Activated CD4-positive, alpha-beta T cell treated with anti-CD3 and anti-CD28 coated beads, Interleukin-2, Interleukin-4, amounts not matched to agents 100 ng/mL and 50 ng/mL, durations not matched to agents 16 hours and 8 hours (primary cell): ENCODE data around the gene DDX39A.

Experiments used
- DNase-seq: peaks from one replicate; pipeline ENCODE4 v3.0.0-alpha.2; 2020; ENCODE audit warnings: low spot score

Gene DDX39A

DNA sequence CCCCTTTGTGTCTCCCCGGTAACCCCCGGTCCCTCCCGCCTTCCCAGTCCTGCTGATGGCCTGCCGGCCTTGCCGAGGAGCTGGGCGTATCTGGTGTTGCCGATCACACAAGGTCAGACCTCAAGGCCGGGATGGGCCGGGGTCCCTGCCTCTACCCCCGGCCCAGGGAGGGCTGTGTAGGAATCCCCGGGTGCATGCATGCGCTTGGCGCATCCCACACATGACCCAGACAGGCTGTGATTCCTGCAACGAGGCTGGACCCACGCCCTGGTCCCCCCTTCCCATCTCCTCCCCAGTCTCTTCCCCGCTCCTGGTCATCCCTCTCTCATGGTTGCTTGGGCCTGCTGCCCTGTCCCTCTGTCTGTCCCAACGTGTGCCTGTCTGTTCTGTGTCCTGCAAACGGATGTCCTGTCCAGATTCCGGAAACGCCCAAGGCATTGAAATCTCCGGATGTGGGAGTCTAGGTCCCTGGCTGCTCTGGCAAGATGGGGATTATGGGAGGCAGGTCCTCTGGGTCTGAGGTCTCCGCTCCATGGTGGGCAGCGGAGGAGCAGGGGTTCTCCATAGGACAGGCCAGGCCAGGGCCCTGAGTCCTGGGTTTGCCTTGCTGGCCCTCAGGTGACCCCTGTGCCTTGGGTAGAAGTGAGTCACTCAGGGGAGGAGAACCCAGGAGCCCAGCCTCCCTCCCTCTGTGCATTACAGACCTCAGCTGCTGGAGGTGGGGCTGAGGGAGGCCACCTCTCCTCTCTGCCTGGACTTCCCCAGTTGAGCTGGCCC is 15.6 kb upstream of the DDX39A start:
- peak; percentile 29 for DNase-seq

DNA sequence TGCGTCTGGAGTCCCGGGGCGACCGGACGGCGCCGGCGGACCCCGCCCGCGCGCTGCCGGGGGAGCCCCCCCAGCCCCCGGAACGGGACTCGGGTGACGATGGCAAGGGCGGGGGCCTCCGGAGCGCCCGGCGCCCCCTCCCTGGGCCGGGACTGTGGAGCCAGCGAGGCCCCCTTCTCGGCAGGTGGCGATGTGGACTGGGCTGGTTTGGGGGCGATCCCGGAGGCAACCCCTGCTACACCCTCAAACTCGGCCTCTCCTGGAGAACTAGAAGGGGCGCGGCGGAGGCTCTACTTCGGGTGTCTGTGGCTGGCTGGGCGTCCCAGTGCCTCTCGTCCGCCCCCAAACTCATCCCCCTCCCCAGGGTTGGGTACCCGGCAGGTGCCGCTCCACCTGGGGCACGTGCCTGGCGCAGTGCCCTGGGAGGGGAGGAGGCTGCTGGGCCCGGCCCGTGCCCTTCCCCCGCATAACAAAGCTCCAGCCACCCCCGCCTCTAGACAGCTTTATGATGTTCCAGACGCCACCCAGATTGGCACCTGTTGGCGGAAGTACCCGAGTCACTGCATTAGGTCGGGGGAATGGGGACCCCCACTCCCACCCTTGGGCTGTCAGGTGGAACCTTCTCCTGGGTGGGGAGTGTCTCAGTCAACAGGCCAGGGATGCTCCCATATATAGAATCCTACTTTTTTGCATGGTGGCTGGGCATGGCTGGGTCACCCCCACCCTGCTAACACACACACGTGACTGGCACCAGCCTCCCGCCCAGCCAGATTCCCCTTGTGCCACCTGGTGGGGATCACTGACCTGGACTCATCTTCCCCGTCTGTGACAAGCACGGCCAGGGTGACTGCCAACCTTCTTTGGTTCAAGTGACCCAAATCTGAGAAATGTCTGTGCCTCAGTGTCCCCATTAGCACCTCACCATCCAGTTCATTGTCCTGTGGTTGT is 14.7 kb upstream of the DDX39A start:
- peak; percentile 28 for DNase-seq

DNA sequence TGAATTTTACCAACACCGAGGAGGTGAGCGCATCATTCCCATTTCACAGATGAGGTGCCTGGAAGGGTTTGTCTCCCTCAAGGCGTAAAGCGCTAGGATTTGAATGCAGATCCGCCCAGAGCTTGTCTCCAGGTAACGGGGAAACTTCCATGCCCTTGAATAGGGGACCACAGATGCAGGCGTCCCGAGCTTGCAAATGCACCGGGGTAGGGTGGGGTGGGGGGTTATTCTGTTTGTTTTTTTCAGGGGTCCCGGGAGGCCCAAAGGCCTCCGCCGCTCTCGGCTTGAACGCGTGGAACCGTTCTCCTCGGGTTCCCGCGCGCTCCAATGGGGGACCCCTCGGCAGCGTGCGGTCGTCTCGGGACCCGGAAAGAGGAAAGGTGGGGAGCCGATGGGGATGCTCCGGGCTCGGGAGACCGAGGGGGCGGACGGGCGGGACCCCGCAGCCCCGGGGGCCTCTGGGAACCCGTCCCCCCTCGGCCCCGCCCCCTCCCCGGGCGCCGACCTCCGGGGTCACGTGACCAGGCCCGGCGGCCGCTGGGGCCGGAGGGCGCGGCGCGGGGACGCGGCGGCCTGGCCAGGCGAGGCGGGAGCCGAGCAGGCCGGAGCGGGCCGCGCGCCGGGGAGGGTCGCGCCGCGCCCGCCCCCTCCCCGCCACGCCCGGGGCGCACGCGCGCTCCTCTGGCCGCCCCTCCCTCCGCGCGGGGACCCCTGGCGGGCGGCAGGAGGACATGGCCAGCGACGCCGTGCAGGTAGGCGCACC is 13.8 kb upstream of the DDX39A start, which contains the start of gene PKN1:
TSS of gene PKN1 (plus strand) at position 516 of the 763 bp plus-strand sequence. CDS start at position 732, 216 bp downstream.
- peak; percentile 44 for DNase-seq

DNA sequence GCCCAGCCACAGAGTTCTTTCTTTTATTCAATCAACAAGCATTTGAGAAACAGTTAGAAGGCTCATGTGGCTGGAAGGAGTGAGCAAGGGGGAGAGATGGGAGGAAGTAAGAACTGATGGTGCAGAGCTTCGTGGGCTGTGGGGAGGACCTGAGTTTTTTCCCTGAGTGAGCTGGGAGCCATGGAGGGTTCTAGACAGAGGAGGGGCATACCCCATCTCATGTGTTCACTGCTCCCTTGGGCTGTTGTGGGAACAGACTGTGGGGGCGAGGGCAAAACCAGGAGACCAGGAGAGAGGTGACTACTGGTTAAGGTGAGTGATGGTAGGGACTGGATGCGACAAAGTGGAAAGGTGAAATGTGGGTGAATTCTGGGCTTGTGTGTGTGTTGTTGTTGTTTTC is 11.6 kb upstream of the DDX39A start:
- DNase-seq: no peak

DNA sequence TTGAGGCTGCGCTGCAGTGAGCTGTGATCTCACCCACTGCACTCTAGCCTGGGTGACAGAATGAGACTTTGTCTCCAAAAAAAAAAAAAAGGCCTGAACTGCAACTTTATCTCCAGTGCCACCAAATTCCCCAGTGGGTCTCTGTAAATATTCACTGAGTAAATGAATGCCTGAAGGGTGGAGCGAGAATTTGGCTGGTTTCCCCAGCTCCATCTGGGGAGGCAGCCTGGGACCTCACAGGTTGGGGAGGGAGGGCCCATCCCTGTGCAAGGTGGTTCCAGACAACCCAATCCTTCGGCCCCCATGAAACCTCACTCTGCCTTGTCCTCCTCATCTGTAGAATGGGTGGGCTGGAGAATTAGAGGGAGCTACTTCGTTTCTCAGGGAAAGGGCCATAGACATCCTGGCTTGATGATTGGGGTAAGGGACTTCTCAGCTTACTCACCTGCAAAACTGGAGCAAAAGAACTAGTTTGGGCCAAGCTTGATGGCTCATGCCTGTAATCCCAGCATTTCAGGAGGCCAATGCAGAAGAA is 9.8 kb upstream of the DDX39A start:
- no peak for DNase-seq

DNA sequence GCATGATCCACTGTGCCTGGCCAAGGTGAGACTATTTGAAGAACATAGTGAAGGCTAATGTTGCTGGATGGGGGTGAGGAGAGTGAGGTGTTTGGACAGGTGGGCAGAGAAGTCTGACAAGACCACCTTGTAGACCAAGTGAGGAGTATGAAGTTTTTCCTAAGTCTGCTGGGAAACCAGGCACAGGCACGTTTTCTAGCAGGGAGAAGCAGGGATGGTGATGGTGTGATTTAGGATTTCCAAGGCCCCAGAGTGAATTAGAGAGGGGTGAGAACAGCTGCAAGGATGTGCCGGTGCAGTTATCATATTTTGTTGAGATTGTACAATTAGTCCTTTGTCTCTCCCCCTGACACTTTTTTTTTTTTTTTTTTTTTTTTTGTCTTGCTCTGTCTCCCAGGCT is 8.3 kb upstream of the DDX39A start:
- no peak for DNase-seq

DNA sequence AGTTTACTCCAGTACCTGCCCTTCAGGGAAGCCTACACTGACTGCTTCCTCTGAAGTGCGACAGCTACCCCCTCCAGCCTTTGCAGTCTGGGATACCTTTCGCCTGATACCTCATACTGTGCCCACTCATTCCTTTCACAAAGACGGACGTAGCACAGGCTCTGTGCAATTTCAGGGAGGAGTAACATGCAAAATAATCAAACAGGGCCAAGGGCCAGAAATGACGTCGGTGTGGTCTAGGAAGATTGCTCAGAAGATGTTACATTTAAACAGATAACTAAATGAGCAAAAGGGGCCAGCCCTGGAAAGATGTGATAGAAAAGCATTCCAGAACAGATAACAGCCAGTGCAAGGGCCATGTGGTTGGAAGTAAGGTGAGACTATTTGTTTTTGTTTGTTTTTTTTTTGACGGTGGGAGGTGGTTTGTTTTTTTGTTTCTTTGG is 6.6 kb upstream of the DDX39A start:
- no peak for DNase-seq

DNA sequence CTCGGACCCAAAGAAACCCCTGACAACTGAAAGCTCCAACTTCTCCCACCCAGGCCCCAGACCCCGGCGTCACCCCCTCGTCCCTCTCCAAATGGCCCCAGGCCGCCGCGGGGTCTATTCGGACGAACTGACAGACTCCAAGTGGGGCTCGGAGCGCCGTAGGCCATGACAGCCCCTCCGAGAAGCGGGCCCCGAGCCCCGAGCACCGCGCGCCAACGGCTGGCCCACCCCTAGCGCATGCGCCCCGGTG is 360 bp downstream of the DDX39A start:
- peak; percentile 82 for DNase-seq

DNA sequence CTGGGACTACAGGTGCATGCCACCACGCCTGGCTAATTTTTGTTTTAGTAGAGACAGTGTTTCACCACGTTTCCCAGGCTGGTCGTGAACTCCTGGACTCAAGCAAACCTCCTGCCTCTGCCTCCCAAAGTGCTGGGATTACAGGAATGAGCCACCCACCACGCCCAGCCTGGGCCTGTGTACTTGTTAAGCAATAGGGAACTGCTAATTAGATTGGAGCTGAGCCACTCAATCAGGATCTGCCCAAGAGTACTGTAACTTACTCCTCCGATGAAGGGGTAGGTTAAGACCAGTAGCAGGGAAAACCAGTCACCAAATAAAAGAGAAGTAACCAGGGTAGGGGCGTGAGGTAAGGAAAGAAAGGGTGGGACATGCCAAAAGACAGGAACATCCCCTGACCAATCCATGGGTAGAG is 2.3 kb downstream of the DDX39A start:
- no peak for DNase-seq

DNA sequence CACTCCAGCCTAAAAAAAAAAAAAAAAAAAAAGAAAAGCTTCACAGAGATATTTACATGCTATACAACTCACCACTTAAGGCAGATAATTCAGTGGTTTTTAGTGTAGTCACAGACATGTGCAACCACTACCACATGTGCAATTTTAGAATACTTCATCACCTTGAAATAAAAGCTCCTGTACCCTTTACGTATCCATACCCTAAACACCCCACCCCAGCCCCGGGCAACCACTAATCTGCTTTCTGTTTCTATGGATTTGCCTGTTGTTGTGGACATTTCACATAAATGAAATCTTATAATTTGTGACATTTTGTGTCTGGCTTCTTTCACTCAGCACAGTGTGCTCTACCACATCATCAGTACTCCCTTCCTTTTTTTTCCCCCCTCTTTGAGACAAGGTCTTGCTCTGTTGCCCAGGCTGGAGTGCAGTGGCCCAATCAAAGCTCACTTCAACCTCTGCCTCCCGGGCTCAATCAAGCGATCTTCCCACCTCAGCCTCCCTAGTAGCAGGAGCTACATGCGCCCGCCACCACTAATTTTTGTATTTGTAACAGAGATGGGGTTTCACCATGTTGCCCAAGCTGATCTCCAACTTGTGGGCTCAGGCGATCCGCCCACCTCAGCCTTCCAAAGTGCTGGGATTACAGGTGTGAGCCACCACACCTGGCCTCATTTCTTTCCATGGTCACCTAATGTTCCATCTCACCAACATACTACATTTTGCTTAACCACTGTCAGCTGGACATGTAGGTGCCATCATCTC is 4.0 kb downstream of the DDX39A start:
- no peak for DNase-seq

DNA sequence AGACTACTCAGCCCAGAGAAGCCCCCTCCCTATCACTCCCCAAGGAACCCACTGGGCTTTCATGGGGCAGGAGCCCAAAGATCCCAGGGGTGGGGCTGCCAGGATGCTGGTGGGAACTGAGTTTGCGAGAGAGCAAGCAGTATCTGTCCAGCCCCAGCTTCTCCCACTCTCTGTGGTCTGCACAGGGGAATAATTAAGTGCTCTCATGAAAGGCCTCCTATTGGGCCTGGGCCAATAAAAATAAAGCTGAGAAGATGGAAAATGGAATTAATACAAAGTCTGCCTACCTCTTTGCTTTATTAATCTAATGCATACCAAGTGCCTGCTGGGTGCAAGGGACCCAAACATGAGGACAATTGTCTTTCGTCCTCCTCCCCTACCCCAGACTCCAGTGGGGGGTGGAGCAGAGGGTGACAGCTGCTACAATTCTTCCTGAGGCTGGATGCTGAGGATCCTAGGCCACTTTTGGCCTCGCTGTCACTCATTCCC is 5.4 kb downstream of the DDX39A start:
- no peak for DNase-seq

DNA sequence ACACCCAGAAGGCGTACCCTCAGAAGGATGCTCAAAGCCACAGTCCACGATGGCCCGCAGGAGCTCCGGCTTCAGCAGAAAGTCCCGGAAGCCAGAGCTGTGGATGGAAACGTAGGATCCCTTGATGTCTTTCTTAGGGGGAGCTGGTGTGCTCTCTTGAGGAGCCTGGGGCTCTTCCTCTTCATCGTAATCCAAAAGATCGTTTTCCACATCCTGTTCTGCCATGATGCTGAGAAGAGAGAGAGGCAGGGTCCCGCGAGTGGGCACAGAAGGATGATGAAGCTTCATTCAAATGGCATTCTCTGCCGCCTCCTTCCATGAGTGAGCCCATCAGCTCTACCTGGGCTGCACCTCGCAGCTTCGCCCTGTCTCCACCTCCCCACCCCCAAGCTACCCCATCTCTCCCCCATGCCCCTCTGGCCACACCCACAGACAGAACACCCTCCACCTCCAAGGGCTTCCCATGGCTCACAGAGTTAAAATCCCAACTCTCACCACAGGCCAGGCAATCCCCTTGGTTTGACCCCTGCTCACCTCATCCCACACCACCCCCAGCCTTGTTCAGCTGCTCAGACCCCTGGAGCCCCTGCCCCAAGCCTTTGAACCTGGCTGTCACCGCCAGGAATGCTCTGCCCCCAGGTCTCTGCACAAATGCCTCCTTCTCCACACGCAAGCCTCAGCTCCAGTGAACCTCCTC is 6.0 kb downstream of the DDX39A start:
- no peak for DNase-seq

DNA sequence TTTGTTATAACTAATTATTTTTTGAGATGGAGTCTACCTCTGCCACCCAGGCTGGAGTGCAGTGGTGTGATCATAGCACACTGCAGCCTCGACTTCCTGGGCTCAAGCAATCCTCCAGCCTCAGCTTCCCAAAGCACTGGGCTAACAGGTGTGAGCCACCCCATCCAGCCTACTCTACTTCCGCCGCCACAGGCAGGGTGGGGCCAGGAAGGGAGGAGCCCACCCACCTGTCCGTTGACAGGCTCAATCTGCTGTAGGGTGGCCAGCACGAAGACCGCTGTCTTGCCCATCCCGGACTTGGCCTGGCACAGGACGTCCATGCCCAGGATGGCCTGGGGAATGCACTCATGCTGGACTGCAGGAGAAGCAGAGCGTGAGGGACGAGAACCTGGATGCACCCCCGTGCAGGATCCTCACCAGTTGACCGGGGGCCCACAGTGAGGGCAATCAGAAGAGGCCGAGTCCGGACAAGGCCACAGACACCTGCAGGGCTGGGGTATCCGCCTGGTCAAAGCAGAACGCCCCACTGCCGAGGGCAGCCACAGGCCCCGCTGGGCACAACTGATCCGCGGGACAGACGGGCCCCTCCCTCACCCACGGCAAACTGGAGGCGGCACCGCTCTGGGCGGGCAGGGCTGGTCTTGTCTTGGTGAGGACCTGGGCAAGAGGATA is 6.7 kb downstream of the DDX39A start:
- no peak for DNase-seq

DNA sequence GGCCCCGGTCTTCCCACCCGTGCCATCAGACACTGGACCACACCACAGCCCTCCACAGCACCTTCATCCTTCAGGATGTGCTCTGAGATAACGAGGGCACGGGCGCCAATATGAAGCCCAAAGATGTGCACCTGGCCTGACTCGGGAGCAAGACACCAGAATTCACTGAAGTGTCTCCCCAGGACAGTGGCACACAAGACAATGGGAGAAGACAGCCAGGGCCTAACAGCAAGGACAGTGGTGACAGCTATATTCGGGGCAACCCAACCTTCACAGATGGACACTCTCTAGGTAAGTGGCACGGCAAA is 7.2 kb downstream of the DDX39A start:
- DNase-seq: no peak

DNA sequence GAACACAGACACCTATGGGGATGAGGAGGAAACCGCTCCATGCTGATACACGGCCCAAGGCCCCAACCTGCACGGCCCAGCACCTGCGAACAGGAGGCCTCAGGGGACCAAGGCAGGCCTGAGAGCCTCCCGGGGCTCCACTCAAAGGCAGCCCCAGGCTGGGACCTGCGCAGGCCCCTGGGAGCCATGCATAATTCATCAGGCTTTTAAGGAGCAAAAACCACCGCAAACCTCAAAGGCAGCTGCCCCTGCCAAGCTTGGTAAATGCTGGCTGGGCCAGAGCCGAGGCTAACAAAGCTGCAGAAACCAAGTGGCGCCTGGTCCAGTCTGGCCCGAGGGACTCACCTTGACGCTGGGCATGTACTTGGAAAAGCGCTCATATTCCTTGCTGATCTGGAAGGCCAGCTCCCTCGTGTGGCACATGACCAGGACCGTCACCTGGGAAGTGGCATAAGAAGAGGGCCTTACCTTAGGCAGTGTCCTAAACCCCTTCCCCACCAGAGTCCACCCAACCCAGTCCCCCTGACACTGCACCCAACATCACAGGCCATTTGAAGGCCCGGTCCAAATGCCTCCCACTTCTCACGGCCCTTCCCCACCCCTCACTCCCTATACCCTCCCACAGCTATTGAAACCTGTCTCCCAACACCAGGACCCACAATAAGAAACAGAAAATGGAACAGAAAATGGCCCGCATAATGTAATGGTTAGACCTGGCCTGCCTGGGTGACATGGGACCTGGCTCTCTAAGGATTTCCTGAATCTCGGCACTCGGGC is 7.8 kb downstream of the DDX39A start:
- no peak for DNase-seq

DNA sequence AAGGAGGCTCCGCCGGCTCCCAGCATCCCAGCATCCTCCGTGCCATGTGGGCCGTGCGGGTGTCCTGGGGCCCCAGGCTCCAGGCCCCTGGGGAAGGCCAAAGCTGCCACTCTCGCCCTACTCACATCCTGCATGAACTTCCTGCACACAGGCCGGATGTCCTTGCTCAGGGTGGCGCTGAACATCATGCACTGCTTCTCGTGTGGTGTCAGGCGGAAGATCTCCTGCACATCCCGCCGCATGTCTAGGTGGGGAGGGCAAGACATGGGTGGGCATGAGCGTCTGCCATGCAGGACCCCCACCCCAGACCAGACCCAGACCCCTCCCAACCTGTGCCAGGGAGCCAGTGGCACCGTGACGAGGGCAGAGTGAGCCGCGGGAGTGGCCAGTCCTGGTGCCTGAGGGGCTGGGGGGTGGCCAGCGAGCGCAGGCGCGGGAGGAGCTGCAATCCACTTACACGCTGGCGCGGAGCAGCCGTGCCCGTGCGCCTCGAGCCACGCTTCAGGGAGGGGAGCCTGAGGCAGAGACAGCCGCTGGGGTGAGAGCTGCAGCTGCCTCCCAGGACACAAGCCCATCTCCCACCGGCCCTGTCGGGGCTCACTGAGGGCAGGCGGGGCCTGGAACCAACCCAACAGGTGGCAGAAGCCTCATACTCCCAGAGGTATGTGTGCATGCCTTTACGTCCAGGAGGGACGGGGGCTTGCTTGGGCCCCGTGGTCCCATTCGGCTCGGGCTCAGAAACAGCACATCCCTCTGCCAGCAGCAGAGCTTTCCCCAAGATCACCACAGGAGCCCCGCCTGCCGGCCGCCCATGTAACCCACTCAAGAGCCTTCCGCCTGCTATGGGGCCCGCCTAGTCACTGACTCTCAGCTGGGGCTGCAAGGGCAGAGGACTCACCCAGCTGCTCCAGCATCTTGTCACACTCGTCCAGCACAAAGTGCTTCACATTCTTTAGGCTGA is 8.8 kb downstream of the DDX39A start:
- DNase-seq: peak; percentile 54

DNA sequence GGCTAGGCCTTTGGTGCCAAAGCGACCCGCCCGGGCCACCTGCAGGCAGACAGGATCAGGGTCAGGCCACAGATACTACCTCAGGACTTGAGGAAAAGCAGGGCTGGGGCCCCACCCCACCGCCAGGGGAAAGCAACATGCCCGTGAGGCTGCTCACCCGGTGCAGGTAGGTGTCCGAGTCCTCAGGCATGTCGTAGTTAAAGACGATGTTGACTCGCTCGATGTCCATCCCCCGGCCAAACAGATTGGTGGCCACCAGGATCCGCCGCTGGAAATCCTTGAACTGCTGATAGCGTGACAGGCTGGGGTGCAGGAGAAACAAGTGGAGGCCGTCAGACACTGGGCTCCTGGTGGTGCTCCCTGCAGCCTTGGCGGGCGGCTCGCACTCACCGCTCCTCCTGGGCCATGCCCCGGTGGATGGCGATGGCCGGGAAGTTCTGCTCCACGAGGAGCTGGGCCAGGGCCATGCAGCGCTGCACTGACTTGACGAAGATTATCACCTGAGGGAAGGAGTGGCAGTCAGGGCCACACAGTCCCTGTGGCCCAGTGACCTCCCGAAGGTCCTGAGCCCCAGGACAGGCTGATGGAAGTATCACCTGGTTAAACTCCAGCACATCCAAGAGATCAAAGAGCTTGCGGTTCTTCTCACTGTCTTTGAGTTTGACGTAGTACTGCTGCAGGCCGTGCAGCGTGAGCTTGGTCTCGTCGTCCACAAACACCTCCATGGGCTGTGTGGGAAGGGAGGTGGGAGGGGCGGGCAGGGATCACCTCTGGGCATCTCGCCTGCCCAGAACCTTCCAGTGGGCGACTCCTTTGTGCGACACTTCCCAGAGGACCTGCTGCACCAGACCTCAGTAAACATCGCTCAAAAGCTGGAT is 9.8 kb downstream of the DDX39A start:
- DNase-seq: no peak
